NCI-H510A treated with DMSO at 0.1 percent for 48 hours (cell line): ENCODE results near the gene MEX3A.
"Not testable (repeated sequence)": the region's sequence is repeated elsewhere in the genome, so short reads cannot be mapped to it uniquely, and the experiment has no call there.

ENCODE experiments used
- DNase-seq: peaks from one replicate; lab custom pipeline; 2025; lab: John Stamatoyannopoulos, UW

MEX3A gene

DNA sequence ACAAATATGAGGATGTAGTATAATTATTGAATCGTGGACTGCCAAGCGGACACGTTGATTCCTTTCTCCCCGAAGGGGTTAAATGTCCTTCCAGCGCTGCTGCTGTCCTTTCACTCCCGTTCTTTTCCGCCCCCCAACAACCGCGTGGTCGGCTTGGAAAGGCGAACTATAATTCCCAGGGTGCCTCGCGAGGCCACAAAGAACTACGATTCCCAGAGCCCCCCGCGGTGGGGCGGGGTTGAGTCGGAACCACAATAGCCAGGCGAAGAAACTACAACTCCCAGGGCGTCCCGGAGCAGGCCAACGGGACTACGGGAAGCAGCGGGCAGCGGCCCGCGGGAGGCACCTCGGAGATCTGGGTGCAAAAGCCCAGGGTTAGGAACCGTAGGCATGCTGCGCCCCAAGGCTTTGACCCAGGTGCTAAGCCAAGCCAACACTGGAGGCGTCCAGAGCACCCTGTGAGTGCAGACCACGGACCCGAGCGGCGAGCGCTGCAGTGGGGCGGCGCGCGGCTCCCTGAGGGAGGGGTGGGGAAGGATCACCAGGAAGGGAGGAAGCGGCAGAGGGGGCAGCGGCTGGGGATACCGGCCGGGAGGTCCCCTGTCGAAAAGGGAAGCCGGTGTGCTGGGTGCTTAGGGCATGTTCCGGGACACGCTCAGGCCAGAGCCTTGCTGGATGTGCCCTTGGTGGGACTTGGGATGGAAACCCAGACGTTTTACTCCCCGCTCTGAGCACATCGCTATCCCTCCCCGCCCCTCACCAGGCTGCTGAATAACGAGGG lies 27.6 kb downstream of the MEX3A start, which contains the start of gene LAMTOR2:
Gene LAMTOR2, plus strand, starts transcription at position 283 of the 781 bp plus-strand sequence. Its CDS starts 108 bp downstream, at position 391.
- peak; percentile 97 for DNase-seq

DNA sequence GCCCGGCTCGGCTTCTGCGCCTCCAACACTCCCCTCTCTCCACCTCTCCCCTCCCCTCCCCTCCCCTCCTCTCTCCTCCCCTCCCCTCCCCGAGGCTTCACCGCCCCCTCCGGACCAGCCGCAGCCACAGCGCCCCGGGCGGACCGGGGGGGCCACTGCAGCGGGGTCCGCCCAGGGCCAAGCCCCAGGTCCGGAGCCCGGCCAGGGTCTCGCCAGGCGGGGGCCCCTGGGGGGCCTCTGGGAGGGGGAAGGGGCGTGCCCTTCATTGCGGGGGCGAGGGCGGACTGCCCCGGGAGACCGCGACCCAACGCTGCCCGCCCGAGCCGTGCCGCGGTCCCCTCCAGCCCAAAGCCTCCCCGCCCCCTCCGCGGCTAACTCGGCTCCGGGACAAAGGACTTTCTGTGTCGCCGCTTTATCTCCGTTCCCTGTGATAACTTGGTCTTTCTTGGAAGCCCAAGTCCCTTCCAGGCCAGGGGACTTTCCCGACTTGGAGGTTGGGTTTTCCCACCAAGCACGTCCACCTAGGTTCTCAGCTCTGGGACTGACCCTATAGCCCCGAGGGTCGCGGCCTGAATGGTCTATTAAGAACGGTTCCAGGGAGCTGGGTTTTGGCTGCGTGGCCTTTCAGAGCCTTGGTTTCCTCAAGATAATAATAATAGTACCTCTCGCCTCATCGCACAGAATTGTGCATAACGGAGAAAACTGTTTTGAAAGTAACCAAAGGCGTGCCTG lies 28.3 kb downstream of the MEX3A start, which contains the start of gene UBQLN4:
Gene UBQLN4, minus strand, starts transcription at position 31 of the 732 bp plus-strand sequence. CDS start 97 bp downstream, outside the sequence.
- peak; percentile 87 for DNase-seq

DNA sequence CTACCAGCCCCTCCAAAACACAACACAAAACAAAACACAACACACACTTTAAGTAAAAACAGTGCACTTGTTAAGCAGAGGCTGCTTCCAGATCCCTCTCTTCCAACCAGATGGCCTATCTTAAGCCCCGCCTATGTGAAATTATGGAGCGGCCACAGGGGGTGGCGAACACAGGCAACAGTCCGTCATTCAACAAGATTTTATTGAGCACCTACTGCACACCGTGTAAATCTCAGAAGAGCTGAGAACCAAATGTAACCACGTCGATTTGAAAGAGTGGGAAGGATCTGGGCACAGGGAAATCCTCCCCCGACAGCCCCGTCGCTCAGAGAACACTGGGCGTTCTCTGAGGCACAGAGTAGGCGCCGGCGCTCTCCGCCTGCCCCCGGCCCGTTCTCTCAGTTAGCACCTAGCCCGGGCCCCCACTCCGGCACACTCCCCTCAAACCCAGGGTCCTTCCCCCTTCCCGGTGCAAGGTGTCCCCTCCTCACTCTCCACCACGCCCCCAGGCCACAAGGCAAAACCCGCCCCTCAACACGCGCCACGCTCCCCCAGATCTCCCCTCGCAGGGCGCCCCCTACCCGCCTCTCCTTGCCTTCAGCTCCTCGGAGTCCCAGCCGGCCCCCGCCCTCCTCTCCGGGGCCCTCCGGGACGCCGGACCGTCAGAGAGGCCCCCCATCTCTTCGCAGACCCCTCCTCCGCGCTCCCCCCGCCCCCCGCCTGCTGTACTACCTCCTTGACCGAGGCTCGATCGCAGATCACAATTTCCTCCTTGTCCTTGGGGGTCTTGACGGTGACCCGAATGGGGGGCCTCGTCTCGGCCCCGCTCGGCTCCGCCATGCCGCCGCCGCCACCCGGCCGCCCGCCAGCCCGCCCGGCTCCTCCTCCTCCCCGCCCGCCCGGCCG lies 29.1 kb downstream of the MEX3A start:
- peak; percentile 49 for DNase-seq

DNA sequence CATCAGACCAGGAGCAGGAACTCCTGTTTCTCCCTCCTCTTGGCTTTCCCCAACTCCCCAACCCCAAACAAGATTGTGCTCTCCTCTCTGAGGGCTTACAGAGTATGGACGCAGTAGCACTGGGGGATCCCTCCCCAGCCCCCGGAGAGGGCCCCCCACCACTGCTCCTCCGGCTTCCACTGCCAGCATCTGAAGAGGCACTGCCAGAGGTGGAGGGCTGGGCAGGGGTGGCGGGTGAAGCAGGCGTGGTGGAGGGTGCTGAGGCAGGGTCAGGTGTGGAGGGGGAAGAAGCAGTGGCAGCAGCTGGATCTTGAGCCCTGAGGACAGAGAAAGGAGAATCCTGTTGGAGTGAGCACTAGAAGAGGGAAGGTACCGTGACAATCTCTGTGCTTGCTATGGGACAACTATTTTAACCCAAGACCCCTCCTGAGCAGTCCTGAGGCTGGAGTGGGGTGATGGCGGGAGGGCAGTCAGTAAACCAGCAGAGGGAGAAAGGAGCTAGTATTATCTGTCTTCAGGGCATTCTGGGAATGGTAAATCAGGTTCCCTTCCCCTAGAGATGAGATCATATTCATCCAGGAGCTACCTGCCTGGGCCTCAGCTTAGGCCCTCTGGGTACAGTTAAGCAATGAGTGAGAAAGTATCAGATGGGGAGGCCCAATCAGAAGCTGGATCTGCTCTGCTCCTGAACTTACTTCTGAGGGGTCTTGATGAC lies 31.1 kb downstream of the MEX3A start:
- no peak for DNase-seq

DNA sequence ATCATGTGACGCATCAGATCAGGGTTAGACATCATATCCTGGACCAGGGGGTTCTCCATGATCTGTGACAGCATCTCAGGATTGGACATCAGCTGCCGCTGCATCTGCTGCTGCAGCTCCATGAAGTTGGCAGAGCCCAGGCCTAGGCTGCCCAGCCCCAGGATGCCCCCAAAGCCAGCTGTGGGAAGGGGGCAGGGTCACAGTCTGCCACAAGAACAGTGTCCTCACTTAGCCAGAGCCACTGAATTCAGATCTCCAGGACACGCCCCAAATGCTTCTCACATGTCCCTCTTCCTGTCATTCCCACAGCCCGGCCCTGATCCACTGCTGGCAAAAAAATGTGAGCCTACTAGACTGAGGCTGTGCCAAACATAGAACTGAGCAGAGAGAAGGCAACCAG lies 31.9 kb downstream of the MEX3A start:
- DNase-seq: no peak

DNA sequence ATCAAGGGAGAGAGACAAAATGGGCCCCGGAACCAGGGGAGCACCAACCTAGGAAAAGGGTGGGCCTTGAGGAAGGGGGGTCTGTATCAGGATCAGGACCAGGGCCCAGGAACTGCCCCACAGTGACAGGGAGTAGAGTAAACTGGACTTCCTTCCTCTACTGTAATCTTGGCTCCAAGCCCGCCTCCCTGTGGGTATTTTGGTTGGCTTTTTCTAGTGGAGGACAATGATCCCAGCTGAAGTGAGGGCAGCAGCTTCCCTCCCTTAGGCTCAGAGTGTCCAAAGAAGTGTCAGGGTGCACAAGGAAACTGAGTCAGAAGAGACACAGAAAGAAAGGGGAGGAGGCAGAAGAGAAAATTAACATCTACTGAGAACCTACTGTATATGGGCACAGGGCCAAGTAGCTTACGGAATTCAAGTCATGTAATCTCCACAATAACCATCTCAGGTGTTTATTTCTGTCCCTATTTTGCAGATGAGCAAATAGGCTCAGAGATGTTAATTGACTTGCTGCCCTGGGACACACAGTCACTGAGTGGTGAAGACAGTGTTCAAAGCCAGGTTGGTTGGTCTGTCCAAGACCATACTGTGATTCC lies 33.5 kb downstream of the MEX3A start:
- DNase-seq: no peak

DNA sequence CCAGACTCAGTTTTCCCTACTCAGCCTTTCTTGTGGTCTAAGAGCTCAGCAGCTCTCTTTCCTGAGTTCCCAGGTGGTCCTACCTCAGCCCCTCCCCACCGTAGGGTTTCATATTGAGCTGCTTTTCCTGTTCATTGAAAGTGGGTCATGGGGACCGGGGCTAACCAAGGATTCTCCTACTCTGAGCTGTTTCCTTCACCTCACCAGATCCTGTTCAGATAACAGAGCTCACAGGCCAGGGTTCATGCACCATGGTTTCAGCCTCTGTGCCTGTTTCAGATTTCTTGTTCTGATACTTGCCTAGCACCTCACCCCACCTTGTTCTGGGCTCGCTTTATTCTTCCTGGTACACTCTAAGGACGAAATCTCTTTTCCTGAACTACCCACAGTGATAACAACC lies 37.2 kb downstream of the MEX3A start:
- DNase-seq: no peak

DNA sequence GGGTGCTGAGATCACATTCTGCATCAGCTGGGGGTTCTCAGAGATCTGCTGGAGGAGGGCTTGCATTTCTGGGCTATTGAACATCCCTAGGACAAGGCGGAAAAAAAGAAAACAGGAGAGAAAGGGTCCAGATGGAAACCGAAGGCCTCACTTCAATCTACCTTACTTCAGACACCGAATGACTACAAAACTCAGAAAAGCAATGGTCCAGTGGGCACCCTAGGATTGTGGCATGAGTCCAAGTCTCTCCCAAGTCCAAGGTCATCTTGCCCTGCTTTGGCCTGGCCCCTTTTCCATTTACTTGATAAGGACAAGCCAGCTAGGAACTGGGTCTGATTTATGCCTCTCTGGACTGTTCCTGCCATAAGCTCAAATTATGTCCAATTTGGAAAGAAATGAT lies 39.4 kb downstream of the MEX3A start:
- no peak for DNase-seq

DNA sequence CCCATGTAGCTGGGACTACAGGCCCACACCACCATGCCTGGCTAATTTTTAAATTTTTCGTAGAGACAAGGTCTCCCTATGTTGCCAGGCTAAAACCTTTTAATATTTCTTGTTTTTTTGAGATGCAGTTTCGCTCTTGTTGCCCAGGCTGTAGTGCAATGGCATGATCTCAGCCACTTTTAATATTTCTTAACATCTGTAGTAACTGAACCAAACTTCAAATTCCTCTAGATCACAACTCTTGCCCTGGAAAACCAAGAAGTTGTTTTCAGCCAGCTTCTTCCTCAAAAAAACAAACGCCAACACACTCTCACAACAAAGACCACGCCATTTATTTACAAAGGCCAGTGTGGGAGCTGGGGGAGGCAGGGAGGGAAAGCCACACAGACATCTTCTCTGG lies 47.3 kb downstream of the MEX3A start:
- DNase-seq: not testable (repeated sequence)

DNA sequence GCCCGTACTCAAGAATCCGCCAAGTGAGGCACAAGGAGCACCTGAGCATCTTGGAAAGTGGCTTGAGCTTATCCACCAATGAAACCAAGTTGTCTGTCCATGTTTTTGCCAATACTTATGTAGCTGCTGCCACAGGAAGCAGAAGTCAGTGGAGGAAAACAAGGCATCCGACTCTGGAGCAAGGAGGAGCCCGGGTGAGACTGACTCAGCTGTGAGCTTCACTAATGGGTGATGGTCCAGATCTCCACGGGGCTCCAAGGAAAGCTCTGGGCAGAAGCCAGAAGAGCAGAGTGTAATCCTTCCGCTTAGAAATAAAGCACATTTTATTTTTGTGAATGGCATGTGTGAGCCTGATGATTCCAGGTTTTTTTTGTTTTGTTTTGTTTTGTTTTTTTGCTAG lies 49.3 kb downstream of the MEX3A start:
- DNase-seq: no peak

DNA sequence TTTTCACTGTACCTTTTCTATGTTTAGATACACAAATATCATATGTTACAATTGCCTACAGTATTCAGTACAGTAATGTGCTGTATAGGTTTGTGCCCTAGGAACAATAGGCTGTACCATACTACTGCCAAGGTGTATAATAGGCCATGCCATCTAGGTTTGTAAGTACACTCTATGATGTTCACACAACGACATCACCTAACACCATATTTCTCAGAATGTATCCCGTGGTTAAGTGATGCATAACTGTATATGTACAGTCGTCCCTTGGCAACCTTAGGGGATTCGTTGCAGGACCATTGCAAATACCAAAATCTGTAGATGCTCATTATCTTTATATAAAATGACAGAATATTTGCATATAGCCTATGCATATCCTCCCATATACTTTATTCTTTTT lies 55.7 kb downstream of the MEX3A start:
- no peak for DNase-seq

DNA sequence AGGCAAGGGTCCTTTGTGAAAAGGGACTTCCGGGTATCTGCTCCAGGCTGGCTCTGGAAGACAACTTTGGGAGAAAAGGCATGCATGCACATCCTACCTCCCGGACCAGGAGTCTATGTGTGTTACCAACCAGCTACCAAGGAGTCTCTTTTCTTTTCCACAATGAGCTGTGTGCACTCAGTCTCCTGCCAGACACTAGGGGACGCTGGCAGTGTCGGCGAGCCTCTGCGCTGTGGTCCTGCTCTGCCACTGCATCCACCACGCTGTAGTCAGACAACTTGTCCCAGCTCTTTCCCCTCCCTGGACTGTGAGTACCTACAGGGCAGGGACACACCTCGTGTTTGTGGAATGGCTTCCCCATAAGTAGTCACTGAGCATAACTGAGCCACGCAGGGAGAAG lies 56.4 kb downstream of the MEX3A start:
- no peak for DNase-seq

DNA sequence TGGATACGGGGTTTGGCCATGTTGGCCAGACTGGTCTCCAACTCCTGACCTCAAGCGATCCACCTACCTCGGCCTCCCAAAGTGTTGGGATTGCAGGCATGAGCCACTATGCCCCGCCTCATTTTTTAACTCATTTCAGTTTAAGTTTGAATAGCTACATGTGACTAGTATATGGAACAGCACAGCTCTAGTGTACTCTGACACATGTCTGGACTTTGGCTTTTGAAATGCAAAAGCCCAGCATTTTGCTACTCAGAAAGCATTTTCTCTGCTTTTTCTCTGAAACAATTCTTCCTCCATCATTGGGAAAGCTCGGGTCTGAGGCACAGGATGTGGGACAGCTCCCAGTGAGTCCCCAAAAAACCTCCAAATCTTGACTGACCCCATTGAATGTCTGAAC lies 57.5 kb downstream of the MEX3A start:
- no peak for DNase-seq
